Natural killer cell (primary cell): ENCODE measurements around the gene AK1. TPM values are rescaled to one million over a fixed set of nuclear protein-coding genes. Genes with fewer than 3 reads are reported as not detected.

Source experiments
- ATAC-seq, 3 donors: fragments of 150-1000 bp in 2 of 3; fragments of 200-7000 bp in 1 of 3; cut with Tn5 transposase; 1 replicate in 1 of 3; 2 replicates in 2 of 3; pipeline ENCODE4 v1.10.0; 2021; ENCODE audit warnings: mild to moderate bottlenecking in 2 of 3, moderate library complexity in 2 of 3
- DNase-seq, 2 donors: peaks; one replicate each; pipeline versions ENCODE4 v3.0.0 to v3.0.0-alpha.2; 2013 to 2021; ENCODE audit warnings: mixed read lengths in 1 of 2
- H3K27ac ChIP-seq: one replicate; pipeline ENCODE4 v1.5.1; 2013; ENCODE audit warnings: mild to moderate bottlenecking, low read length
- H3K27me3 ChIP-seq: one replicate; pipeline ENCODE4 v1.6.1; 2013; ENCODE audit warnings: low read length; ENCODE audit not compliant: control insufficient read depth, insufficient read depth
- H3K36me3 ChIP-seq: one replicate; pipeline ENCODE4 v1.6.1; 2013; ENCODE audit warnings: low read length; ENCODE audit not compliant: control insufficient read depth, insufficient read depth
- H3K4me1 ChIP-seq: one replicate; pipeline ENCODE4 v1.6.1; 2013; ENCODE audit warnings: low read length; ENCODE audit not compliant: control insufficient read depth, insufficient read depth
- H3K4me3 ChIP-seq: one replicate; pipeline ENCODE4 v1.5.1; 2013; ENCODE audit warnings: low read length
- H3K9me3 ChIP-seq: one replicate; pipeline ENCODE4 v1.6.1; 2013; ENCODE audit warnings: low read length; ENCODE audit not compliant: control insufficient read depth, insufficient read depth
- H3K27ac Mint-ChIP-seq, 2 donors: one replicate each; pipeline ENCODE4 v1.8.0; 2022; ENCODE audit warnings: mild to moderate bottlenecking in 2 of 2, mixed read lengths in 2 of 2, moderate library complexity in 1 of 2
- H3K27me3 Mint-ChIP-seq, 2 donors: one replicate each; pipeline ENCODE4 v1.8.0; 2022; ENCODE audit warnings: low read depth in 2 of 2, mixed read lengths in 2 of 2
- H3K36me3 Mint-ChIP-seq: one replicate; pipeline ENCODE4 v1.8.0; 2022; ENCODE audit warnings: mixed read lengths
- H3K4me1 Mint-ChIP-seq, 2 donors: one replicate each; pipeline ENCODE4 v1.8.0; 2022; ENCODE audit warnings: mixed read lengths in 2 of 2
- H3K4me3 Mint-ChIP-seq: one replicate; pipeline ENCODE4 v1.8.0; 2022; ENCODE audit warnings: mild to moderate bottlenecking, moderate library complexity, mixed read lengths
- H3K9me3 Mint-ChIP-seq, 2 donors: one replicate each; pipeline ENCODE4 v1.8.0; 2022; ENCODE audit warnings: mixed read lengths in 2 of 2
- CTCF ChIP-seq: fragments of 200-600 bp; IDR thresholded peaks from one replicate; pipeline ENCODE4 v1.8.0; 2022; ENCODE audit warnings: antibody characterized with exemption
- WGBS: methylation state at CpG from one replicate; pipeline ENCODE4 v1.1.7; 2013; ENCODE audit warnings: missing lambda C conversion rate; ENCODE audit not compliant: insufficient coverage; 5-methylcytosine and 5-hydroxymethylcytosine counted together
- intact Hi-C: fragments of 100-400 bp; cut with micrococcal nuclease; formaldehyde crosslinking; loops from one replicate; pipeline ENCODE4 v1.14.2; 2022
- total RNA-seq, 4 donors: library from RNA; stranded (reverse); fragments of 120-200 nt in 1 of 4; gene quantifications; one replicate each; pipeline versions ENCODE4 v1.2.3 to v1.2.4, GENCODE V29; 2013 to 2022

Gene AK1
- total RNA-seq, 3 donors from 2014 or later (not counting 1 experiment from before 2014, with no cell fraction given): 47.3 to 76.3 (median 54.2) TPM

- no peak for TF ChIP-seq CTCF
- H3K27ac ChIP-seq: peak overlapping the region; percentile 96
- no peaks in the 10 kb centered on the region for H3K27me3 ChIP-seq
- H3K4me3 ChIP-seq: peak overlapping the region; percentile 54
- Mint-ChIP-seq H3K9me3 (no peaks in the 10 kb centered on the region), H3K27me3 (no peaks in the 10 kb centered on the region), H3K4me3 (peak overlapping the region; percentile 99), H3K4me1 (peaks cover 33 to 54% of the 10 kb centered on the region in 2 donors), H3K36me3 (no peaks in the 10 kb centered on the region), H3K27ac (peak overlapping the region; percentile 100)
- WGBS: 22% methylated on average over 12 of the region's 12 CpGs
- peaks cover 10% of the 10 kb centered on the region for H3K36me3 ChIP-seq
- intact Hi-C loops: loop anchor here (1.0 to 2.0 kb wide), 2 partner anchors 12 to 125 kb away; partner anchors contain the start of gene ST6GALNAC4
- H3K4me1 ChIP-seq: peaks cover 75% of the 10 kb centered on the region
- DNase-seq: peak; percentile 70 to 89
- no peaks in the 10 kb centered on the region for H3K9me3 ChIP-seq
- peak; percentile 54 to 76 (median 64) for ATAC-seq
Observed at GRCh38 chr9:127905788-127906191, 28.3 kb upstream of the AK1 start.

DNA sequence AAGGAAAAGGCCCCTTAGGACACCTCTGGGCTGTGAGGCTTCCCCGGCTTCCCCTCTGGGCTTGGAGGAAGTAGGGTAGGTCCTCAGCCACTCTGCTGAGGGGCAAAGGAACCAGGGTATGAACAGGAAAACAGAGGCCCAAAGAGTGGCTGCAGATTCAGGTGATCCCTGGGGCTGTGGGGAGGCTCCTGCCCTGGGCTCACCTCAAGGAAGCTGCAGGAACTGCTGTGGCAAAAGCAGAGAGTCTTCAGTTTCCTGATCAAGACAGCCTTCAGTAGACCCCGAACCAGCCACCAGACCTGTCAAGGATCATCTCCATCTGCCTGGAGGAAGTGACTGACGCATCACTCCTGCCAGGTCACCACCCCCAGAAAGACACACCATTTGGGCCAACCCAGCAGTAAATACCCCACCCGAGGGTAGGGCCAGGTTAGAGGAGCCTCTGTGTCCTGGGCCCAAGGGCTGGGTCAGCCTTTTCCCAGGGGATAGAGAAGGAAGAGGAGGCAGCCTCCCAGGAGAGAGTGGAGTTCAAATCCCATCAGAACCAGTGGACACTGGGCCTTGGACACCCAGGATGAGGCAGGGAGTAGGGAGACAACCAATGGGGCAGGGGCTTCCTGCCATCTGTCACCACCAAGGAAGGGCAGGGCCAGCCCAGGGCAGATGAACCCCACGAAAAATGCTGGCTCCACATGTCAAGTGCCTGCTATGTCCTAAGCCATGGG lies 27.7 kb upstream of the AK1 start:
- peaks cover 76% of the 10 kb centered on the region for H3K4me1 ChIP-seq
- H3K27me3 Mint-ChIP-seq: no peaks in the 10 kb centered on the region
- H3K36me3 Mint-ChIP-seq: no peaks in the 10 kb centered on the region
- peak overlapping the region; percentile 54 for H3K4me3 ChIP-seq
- no peak for TF ChIP-seq CTCF
- peak; percentile 67 to 81 for DNase-seq
- peak; percentile 53 to 73 (median 58) for ATAC-seq
- H3K4me1 Mint-ChIP-seq: peaks cover 33 to 50% of the 10 kb centered on the region in 2 donors
- H3K27ac ChIP-seq: peak overlapping the region; percentile 96
- H3K9me3 Mint-ChIP-seq: no peaks in the 10 kb centered on the region
- peak overlapping the region; percentile 99 for H3K4me3 Mint-ChIP-seq
- H3K27me3 ChIP-seq: no peaks in the 10 kb centered on the region
- 3% methylated on average over 4 of the region's 5 CpGs for WGBS
- intact Hi-C loops: loop anchor here (2.0 kb wide), 1 partner anchor 124 kb away; no protein-coding TSS in a partner anchor
- H3K36me3 ChIP-seq: peaks cover 10% of the 10 kb centered on the region
- no peaks in the 10 kb centered on the region for H3K9me3 ChIP-seq
- H3K27ac Mint-ChIP-seq: peak overlapping the region; percentile 100

DNA sequence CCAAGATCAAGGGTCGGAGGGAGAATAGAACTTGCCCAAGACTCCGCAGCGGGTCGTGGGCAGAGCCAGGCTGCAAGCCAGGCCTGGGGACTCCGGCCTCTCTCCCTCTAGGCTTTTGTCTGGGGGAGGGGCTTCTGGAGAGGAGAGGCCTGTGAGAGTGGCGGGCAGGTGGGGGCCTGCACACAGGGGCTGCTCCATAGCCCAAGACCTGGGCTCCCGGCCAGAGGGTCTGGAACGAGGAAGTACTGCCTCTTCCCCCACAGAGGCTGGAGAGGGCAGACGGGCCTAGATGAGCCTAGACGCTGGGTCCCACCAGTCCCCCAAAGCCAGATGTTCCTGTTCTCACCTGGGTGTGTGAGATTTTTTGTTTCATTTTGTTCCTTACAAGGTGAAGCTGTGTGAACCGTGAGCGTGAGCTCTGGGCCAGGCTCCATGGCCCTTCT lies 27.1 kb upstream of the AK1 start:
- no peaks in the 10 kb centered on the region for H3K27me3 Mint-ChIP-seq
- no peak for TF ChIP-seq CTCF
- H3K36me3 Mint-ChIP-seq: no peaks in the 10 kb centered on the region
- peak overlapping the region; percentile 96 for H3K27ac ChIP-seq
- H3K9me3 ChIP-seq: no peaks in the 10 kb centered on the region
- H3K36me3 ChIP-seq: peaks cover 6% of the 10 kb centered on the region
- DNase-seq: no peak
- H3K4me3 ChIP-seq: peak overlapping the region; percentile 54
- no peaks in the 10 kb centered on the region for H3K27me3 ChIP-seq
- peaks cover 80% of the 10 kb centered on the region for H3K4me1 ChIP-seq
- H3K9me3 Mint-ChIP-seq: no peaks in the 10 kb centered on the region
- peak overlapping the region; percentile 99 for H3K4me3 Mint-ChIP-seq
- intact Hi-C loops: loop anchor here (2.0 kb wide), 1 partner anchor 124 kb away; no protein-coding TSS in a partner anchor
- peak in 1 of 3 donors; percentile 0 for ATAC-seq
- 19% methylated on average over 12 of the region's 12 CpGs for WGBS
- H3K27ac Mint-ChIP-seq: peak overlapping the region; percentile 100
- peaks cover 33 to 50% of the 10 kb centered on the region in 2 donors for H3K4me1 Mint-ChIP-seq
